Nephron (organoid): ENCODE data around the gene FBXO33.

Experiments
- H3K27ac Mint-ChIP-seq, 3 experiments: 2 replicates each; pipeline ENCODE4 v1.8.0; 2020; ENCODE audit warnings: mixed read lengths in 3 of 3, mild to moderate bottlenecking in 2 of 3, moderate library complexity in 1 of 3
- H3K27me3 Mint-ChIP-seq: 2 replicates; pipeline ENCODE4 v1.8.0; 2021; ENCODE audit warnings: low read depth, mild to moderate bottlenecking, moderate library complexity, mixed read lengths
- H3K36me3 Mint-ChIP-seq: 2 replicates; pipeline ENCODE4 v1.8.0; 2020; ENCODE audit warnings: low read depth, mixed read lengths
- H3K4me1 Mint-ChIP-seq: 2 replicates; pipeline ENCODE4 v1.8.0; 2020; ENCODE audit warnings: mixed read lengths
- H3K4me3 Mint-ChIP-seq, 3 experiments: 2 replicates each; pipeline ENCODE4 v1.8.0; 2020; ENCODE audit warnings: mild to moderate bottlenecking in 3 of 3, mixed read lengths in 3 of 3, moderate library complexity in 2 of 3
- H3K9me3 Mint-ChIP-seq: 2 replicates; pipeline ENCODE4 v1.8.0; 2020; ENCODE audit warnings: mixed read lengths
- CTCF ChIP-seq, 3 experiments: fragments of 200-600 bp; sonication (generic); IDR thresholded peaks; one replicate each; pipeline ENCODE4 v1.5.0; 2021; ENCODE audit warnings: antibody characterized with exemption in 3 of 3; ENCODE audit not compliant: unreplicated experiment in 3 of 3

The FBXO33 gene, protein sequence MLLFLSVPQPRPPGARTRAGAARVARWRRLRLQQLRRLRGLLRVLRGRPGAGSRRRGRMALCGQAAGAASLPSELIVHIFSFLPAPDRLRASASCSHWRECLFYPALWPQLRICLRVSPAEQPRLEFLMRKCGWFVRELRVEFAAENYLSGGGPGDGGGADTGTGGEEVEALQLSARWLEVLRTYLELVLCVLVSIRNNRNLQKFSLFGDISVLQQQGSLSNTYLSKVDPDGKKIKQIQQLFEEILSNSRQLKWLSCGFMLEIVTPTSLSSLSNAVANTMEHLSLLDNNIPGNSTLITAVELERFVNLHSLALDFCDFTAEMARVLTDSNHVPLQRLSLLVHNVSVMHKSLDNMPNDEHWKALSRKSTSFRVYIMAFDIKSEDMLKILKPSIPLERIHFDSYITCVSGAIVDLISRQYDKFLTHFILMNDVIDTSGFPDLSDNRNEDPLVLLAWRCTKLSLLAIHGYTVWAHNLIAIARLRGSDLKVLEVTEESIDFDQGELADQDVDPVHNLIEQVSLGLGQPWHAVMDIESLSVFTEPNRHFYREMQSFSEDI

GRCh38 chr14:39432179-39432618 lies at the start of gene FBXO33:
Gene FBXO33, minus strand, starts transcription at chr14:39432433. Its CDS starts 271 bp downstream, at chr14:39432162.
- Mint-ChIP-seq H3K4me1 (peaks cover 35% of the 10 kb centered on the region), H3K27ac (peak within 1 kb of the TSS; percentile 100), H3K27me3 (no peaks in the 10 kb centered on the region), H3K9me3 (no peaks in the 10 kb centered on the region), H3K36me3 (no peaks in the 10 kb centered on the region), H3K4me3 (peak within 1 kb of the TSS; percentile 97 to 98 (median 97))
- no peak for TF ChIP-seq CTCF (IDR thresholded peaks at IDR 0.05; ENCODE audit: unreplicated experiment in 3 of 3)

- no peak overlapping the region for H3K27ac Mint-ChIP-seq
- H3K4me1 Mint-ChIP-seq = no peaks in the 10 kb centered on the region
- peaks cover 7% of the 10 kb centered on the region for H3K36me3 Mint-ChIP-seq
- peaks cover 19% of the 10 kb centered on the region for H3K9me3 Mint-ChIP-seq
- H3K4me3 Mint-ChIP-seq = no peak overlapping the region
- no peak for TF ChIP-seq CTCF (IDR thresholded peaks at IDR 0.05; ENCODE audit: unreplicated experiment in 3 of 3)
- no peaks in the 10 kb centered on the region for H3K27me3 Mint-ChIP-seq
These were observed 42.2 kb upstream of the FBXO33 start for GRCh38 chr14:39474416-39474911.

GRCh38 chr14:39472078-39472477 lies 39.8 kb upstream of the FBXO33 start:
- H3K27ac Mint-ChIP-seq = no peak overlapping the region
- H3K4me1 Mint-ChIP-seq = no peaks in the 10 kb centered on the region
- no peaks in the 10 kb centered on the region for H3K27me3 Mint-ChIP-seq
- peaks cover 3% of the 10 kb centered on the region for H3K36me3 Mint-ChIP-seq
- H3K4me3 Mint-ChIP-seq = no peak overlapping the region
- TF ChIP-seq CTCF (IDR thresholded peaks at IDR 0.05; ENCODE audit: unreplicated experiment in 3 of 3) = no peak
- peaks cover 9% of the 10 kb centered on the region for H3K9me3 Mint-ChIP-seq

- Mint-ChIP-seq H3K4me1 (no peaks in the 10 kb centered on the region), H3K36me3 (peaks cover 3% of the 10 kb centered on the region), H3K4me3 (no peak overlapping the region), H3K9me3 (peaks cover 9% of the 10 kb centered on the region), H3K27ac (no peak overlapping the region), H3K27me3 (no peaks in the 10 kb centered on the region)
- no peak for TF ChIP-seq CTCF (IDR thresholded peaks at IDR 0.05; ENCODE audit: unreplicated experiment in 3 of 3)
These were observed 37.0 kb upstream of the FBXO33 start for GRCh38 chr14:39469094-39469710.

DNA sequence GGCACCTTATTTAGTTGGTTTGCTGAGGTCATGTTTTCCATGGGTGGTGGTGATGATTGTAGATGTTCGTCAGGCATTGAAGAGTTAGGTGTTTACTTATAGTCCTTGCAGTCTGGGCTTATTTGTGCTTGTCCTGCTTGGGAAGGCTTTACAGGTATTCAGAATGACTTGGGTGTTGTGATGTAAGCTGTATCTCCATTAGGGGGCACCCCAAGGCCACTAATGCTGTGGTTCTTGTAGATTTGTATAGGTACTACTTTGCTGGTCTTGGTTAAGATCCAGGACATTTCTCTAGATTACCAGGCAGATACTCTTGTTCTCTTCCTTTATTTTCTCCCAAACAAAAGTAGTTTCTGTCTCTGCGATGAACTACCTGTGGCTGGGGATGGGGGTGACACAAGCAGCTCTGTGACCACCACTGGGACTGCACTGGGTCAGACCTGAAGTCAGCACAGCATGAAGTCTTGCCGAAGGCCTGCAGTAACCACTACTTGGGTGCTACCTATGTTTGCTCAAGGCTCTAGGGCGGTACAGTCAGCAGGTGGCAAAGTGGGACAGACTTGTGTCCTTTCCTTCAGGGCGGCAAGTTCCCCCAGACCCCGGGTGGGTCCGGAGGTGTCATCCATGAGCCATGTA lies 35.8 kb upstream of the FBXO33 start:
- Mint-ChIP-seq H3K36me3 (peaks cover 3% of the 10 kb centered on the region), H3K4me3 (no peak overlapping the region), H3K27ac (no peak overlapping the region), H3K27me3 (no peaks in the 10 kb centered on the region), H3K4me1 (no peaks in the 10 kb centered on the region), H3K9me3 (peaks cover 9% of the 10 kb centered on the region)
- TF ChIP-seq CTCF (IDR thresholded peaks at IDR 0.05; ENCODE audit: unreplicated experiment in 3 of 3) = peak in 1 of 3 experiments; percentile 13
